H9 (cell line): ENCODE results near the gene MYBPC2. TPM values are rescaled to one million over a fixed set of nuclear protein-coding genes. Genes with fewer than 3 reads are reported as not detected.

Experiments
- DNase-seq: peaks from one replicate; pipeline ENCODE4 v3.0.0-alpha.2; 2017
- H2AFZ ChIP-seq: one replicate; pipeline ENCODE4 v1.6.1; 2013; ENCODE audit warnings: mild to moderate bottlenecking, low read length, control low read depth, moderate library complexity
- H2AK5ac ChIP-seq: 2 replicates; pipeline ENCODE4 v1.6.1; 2013; ENCODE audit warnings: low read length, control low read depth, mixed read lengths; ENCODE audit not compliant: insufficient read length
- H2BK120ac ChIP-seq: one replicate; pipeline ENCODE4 v1.6.1; 2013; ENCODE audit warnings: low read depth, mild to moderate bottlenecking, low read length, control low read depth, inconsistent platforms; ENCODE audit not compliant: poor library complexity, severe bottlenecking
- H2BK12ac ChIP-seq: 2 replicates; pipeline ENCODE4 v1.6.1; 2013; ENCODE audit warnings: low read length, control low read depth, mixed read lengths, low read depth; ENCODE audit not compliant: insufficient read length
- H2BK15ac ChIP-seq: 2 replicates; pipeline ENCODE4 v1.6.1; 2013; ENCODE audit warnings: low read depth, low read length, control low read depth
- H2BK20ac ChIP-seq: one replicate; pipeline ENCODE4 v1.6.1; 2013; ENCODE audit warnings: low read depth, mild to moderate bottlenecking, low read length, control low read depth, inconsistent platforms; ENCODE audit not compliant: poor library complexity, severe bottlenecking
- H2BK5ac ChIP-seq: 2 replicates; pipeline ENCODE4 v1.6.1; 2013; ENCODE audit warnings: low read length, control low read depth, mixed read lengths; ENCODE audit not compliant: insufficient read length
- H3K14ac ChIP-seq: 2 replicates; pipeline ENCODE4 v1.6.1; 2013; ENCODE audit warnings: low read length, control low read depth; ENCODE audit not compliant: insufficient read depth
- H3K18ac ChIP-seq: 2 replicates; pipeline ENCODE4 v1.6.1; 2013; ENCODE audit warnings: low read depth, mild to moderate bottlenecking, mixed read lengths, low read length, control low read depth; ENCODE audit not compliant: insufficient read length
- H3K23ac ChIP-seq: 2 replicates; pipeline ENCODE4 v1.6.1; 2013; ENCODE audit warnings: low read length, control low read depth, mixed read lengths, low read depth; ENCODE audit not compliant: insufficient read length
- H3K23me2 ChIP-seq: 2 replicates; pipeline ENCODE4 v1.6.1; 2013; ENCODE audit warnings: low read depth, mild to moderate bottlenecking, mixed read lengths, low read length, control low read depth; ENCODE audit not compliant: insufficient read length, poor library complexity, severe bottlenecking
- H3K27ac ChIP-seq: 2 replicates; pipeline ENCODE4 v1.5.1; 2013; ENCODE audit warnings: low read length, control low read depth, mixed read lengths, low read depth; ENCODE audit not compliant: insufficient read length
- H3K27me3 ChIP-seq: 2 replicates; pipeline ENCODE4 v1.6.1; 2013; ENCODE audit warnings: low read length, control low read depth, inconsistent platforms; ENCODE audit not compliant: insufficient read depth
- H3K4ac ChIP-seq: 2 replicates; pipeline ENCODE4 v1.6.1; 2013; ENCODE audit warnings: low read depth, mild to moderate bottlenecking, control low read depth, inconsistent platforms, low read length, moderate library complexity
- H3K4me1 ChIP-seq: 2 replicates; pipeline ENCODE4 v1.6.1; 2013; ENCODE audit warnings: low read length, control low read depth, inconsistent platforms; ENCODE audit not compliant: insufficient read depth
- H3K4me2 ChIP-seq: 2 replicates; pipeline ENCODE4 v1.6.1; 2013; ENCODE audit warnings: low read length, control low read depth, mixed read lengths; ENCODE audit not compliant: insufficient read length, insufficient read depth
- H3K56ac ChIP-seq: 2 replicates; pipeline ENCODE4 v1.6.1; 2013; ENCODE audit warnings: low read depth, mild to moderate bottlenecking, mixed read lengths, low read length, control low read depth; ENCODE audit not compliant: insufficient read length
- H3K79me1 ChIP-seq: 2 replicates; pipeline ENCODE4 v1.6.1; 2013; ENCODE audit warnings: low read depth, mild to moderate bottlenecking, moderate library complexity, low read length, control low read depth, inconsistent platforms; ENCODE audit not compliant: insufficient read depth, poor library complexity, severe bottlenecking
- H3K79me2 ChIP-seq: 2 replicates; pipeline ENCODE4 v1.6.1; 2013; ENCODE audit warnings: low read length, control low read depth, inconsistent platforms; ENCODE audit not compliant: insufficient read depth
- H3K9ac ChIP-seq: 2 replicates; pipeline ENCODE4 v1.6.1; 2013; ENCODE audit warnings: low read length, control low read depth, mixed read lengths; ENCODE audit not compliant: insufficient read length; ENCODE audit errors: extremely low read depth
- H3K9me3 ChIP-seq: one replicate; pipeline ENCODE4 v1.6.1; 2013; ENCODE audit warnings: low read depth, low read length, inconsistent platforms; ENCODE audit not compliant: control insufficient read depth
- H3T11ph ChIP-seq: one replicate; pipeline ENCODE4 v1.6.1; 2013; ENCODE audit warnings: mild to moderate bottlenecking, low read length, control low read depth, inconsistent platforms
- H4K20me1 ChIP-seq: one replicate; pipeline ENCODE4 v1.6.1; 2013; ENCODE audit not compliant: control insufficient read depth, insufficient read length, insufficient read depth
- H4K5ac ChIP-seq: 2 replicates; pipeline ENCODE4 v1.6.1; 2013; ENCODE audit warnings: low read depth, mild to moderate bottlenecking, mixed read lengths, low read length, control low read depth; ENCODE audit not compliant: insufficient read length
- H4K8ac ChIP-seq: replicated peaks from 2 replicates; pipeline ENCODE4 v1.6.1; 2013; ENCODE audit warnings: low read length, control low read depth, mixed read lengths, low read depth; ENCODE audit not compliant: insufficient read length
- H4K91ac ChIP-seq: 2 replicates; pipeline ENCODE4 v1.6.1; 2013; ENCODE audit warnings: low read depth, mild to moderate bottlenecking, moderate library complexity, mixed read lengths, low read length, control low read depth; ENCODE audit not compliant: insufficient read length
- H3K27ac Mint-ChIP-seq, 3 experiments: 2 replicates in 2 of 3; 3 replicates in 1 of 3; pipeline ENCODE4 v1.8.0; 2020 to 2021; ENCODE audit warnings: mixed read lengths in 3 of 3, mild to moderate bottlenecking in 1 of 3, moderate library complexity in 1 of 3
- H3K27me3 Mint-ChIP-seq: 2 replicates; pipeline ENCODE4 v1.8.0; 2021; ENCODE audit warnings: low read depth, mild to moderate bottlenecking, moderate library complexity, mixed read lengths
- H3K36me3 Mint-ChIP-seq, 3 experiments: 2 replicates in 2 of 3; 3 replicates in 1 of 3; pipeline ENCODE4 v1.8.0; 2020 to 2021; ENCODE audit warnings: low read depth in 3 of 3, mixed read lengths in 3 of 3; ENCODE audit not compliant: insufficient read depth in 1 of 3
- H3K4me1 Mint-ChIP-seq, 2 experiments: 2 replicates each; pipeline ENCODE4 v1.8.0; 2020; ENCODE audit warnings: mixed read lengths in 2 of 2
- H3K4me3 Mint-ChIP-seq, 2 experiments: 2 replicates in 1 of 2; 3 replicates in 1 of 2; pipeline ENCODE4 v1.8.0; 2020 to 2021; ENCODE audit warnings: mild to moderate bottlenecking in 2 of 2, mixed read lengths in 2 of 2, moderate library complexity in 1 of 2
- H3K9me3 Mint-ChIP-seq, 2 experiments: 2 replicates in 1 of 2; 3 replicates in 1 of 2; pipeline ENCODE4 v1.8.0; 2020; ENCODE audit warnings: mild to moderate bottlenecking in 2 of 2, mixed read lengths in 2 of 2, moderate library complexity in 1 of 2
- CTCF ChIP-seq: fragments of 200-600 bp; sonication (generic); conservative IDR thresholded peaks from 3 replicates; pipeline ENCODE4 v1.8.0; 2021; ENCODE audit warnings: antibody characterized with exemption, mild to moderate bottlenecking
- WGBS: extraction: QIAGEN DNeasy Blood & Tissue Kit; methylation state at CpG from one replicate; pipeline ENCODE4 v1.1.7; 2013; ENCODE audit warnings: missing lambda C conversion rate, low lambda C conversion rate, mixed read lengths; ENCODE audit not compliant: insufficient read length; ENCODE audit errors: extremely low coverage; 5-methylcytosine and 5-hydroxymethylcytosine counted together
- total RNA-seq: library from RNA; stranded (reverse); gene quantifications from 2 replicates; pipeline ENCODE4 v1.2.1, GENCODE V29; 2021

The MYBPC2 gene
- total RNA-seq, 1 experiment from 2014 or later = 4.9 TPM

GRCh38 chr19:50475736-50476223 lies 43.1 kb downstream of the MYBPC2 start:
- Mint-ChIP-seq H3K27ac (peak overlapping the region in 2 of 3 experiments; percentile 22 to 93; a peak in 2 of 7 replicates), H3K36me3 (peaks cover 25 to 30% (median 28%) of the 10 kb centered on the region in 3 experiments), H3K4me3 (peak overlapping the region; percentile 96 to 99), H3K9me3 (peaks cover 10 to 21% of the 10 kb centered on the region in 2 experiments), H3K4me1 (peaks cover 8 to 21% of the 10 kb centered on the region in 2 experiments), H3K27me3 (peaks cover 2% of the 10 kb centered on the region)
- H4K8ac ChIP-seq = no peak overlapping the region
- peaks cover 7% of the 10 kb centered on the region for H3K9me3 ChIP-seq
- no peak overlapping the region for H2BK15ac ChIP-seq
- H2AFZ ChIP-seq = no peak overlapping the region
- no peak overlapping the region for H3K23ac ChIP-seq
- H3K27me3 ChIP-seq = no peaks in the 10 kb centered on the region
- no peak overlapping the region for H3K14ac ChIP-seq
- H4K5ac ChIP-seq = no peak overlapping the region
- no peak overlapping the region for H3K27ac ChIP-seq
- H2BK20ac ChIP-seq = no peak overlapping the region
- peaks cover 9% of the 10 kb centered on the region for H3K79me1 ChIP-seq
- peak overlapping the region; percentile 20 for H3K18ac ChIP-seq
- H3K56ac ChIP-seq = no peak overlapping the region
- H4K20me1 ChIP-seq = no peaks in the 10 kb centered on the region
- peaks cover 5% of the 10 kb centered on the region; the same call in 1 of the 2 replicates for H3K79me2 ChIP-seq
- TF ChIP-seq CTCF = no peak
- H4K91ac ChIP-seq = no peak overlapping the region
- DNase-seq = no peak
- H3T11ph ChIP-seq = no peak overlapping the region
- no peak overlapping the region for H3K4ac ChIP-seq
- no peak overlapping the region for H2BK5ac ChIP-seq
- H3K4me2 ChIP-seq = no peak overlapping the region
- H3K4me1 ChIP-seq = peaks cover 4% of the 10 kb centered on the region; the same call in 1 of the 2 replicates
- no peak overlapping the region for H2BK120ac ChIP-seq
- H2AK5ac ChIP-seq = no peak overlapping the region
- no peak overlapping the region for H3K9ac ChIP-seq
- no CpG with 5 or more reads among the region's 29 CpGs for WGBS
- H2BK12ac ChIP-seq = no peak overlapping the region
- no peaks in the 10 kb centered on the region for H3K23me2 ChIP-seq
